NAMALWA (cell line): Measurements from ENCODE around the gene SPAG16.
"Not testable (repeated sequence)": the region's sequence is repeated elsewhere in the genome, so short reads cannot be mapped to it uniquely, and the experiment has no call there.

ENCODE experiments used
- DNase-seq: peaks from one replicate; pipeline ENCODE4 v3.0.0-alpha.2; 2015; ENCODE audit warnings: low spot score

The SPAG16 gene

DNA sequence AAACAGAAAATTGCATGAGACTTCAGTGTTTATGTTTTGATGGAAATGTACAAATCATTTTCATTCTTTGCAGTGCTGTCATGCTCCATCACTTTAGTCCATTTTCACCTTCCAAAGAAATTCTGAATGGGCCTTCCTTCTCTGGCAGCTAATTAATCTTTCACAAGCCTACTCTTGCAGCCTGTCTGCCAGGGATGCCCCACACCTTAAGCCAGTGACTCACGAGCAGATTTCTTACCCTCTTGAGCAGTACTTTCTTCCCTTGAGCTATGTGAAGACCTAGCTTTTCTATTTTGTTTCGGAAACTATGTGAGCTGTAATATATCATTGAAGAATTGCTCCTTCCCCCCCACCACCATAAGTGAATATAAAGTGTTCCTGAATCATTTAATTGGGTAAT lies 722.3 kb downstream of the SPAG16 start:
- no peak for DNase-seq

- no peak for DNase-seq
Measured at GRCh38 chr2:214011676-214012075, 727.4 kb downstream of the SPAG16 start.

DNA sequence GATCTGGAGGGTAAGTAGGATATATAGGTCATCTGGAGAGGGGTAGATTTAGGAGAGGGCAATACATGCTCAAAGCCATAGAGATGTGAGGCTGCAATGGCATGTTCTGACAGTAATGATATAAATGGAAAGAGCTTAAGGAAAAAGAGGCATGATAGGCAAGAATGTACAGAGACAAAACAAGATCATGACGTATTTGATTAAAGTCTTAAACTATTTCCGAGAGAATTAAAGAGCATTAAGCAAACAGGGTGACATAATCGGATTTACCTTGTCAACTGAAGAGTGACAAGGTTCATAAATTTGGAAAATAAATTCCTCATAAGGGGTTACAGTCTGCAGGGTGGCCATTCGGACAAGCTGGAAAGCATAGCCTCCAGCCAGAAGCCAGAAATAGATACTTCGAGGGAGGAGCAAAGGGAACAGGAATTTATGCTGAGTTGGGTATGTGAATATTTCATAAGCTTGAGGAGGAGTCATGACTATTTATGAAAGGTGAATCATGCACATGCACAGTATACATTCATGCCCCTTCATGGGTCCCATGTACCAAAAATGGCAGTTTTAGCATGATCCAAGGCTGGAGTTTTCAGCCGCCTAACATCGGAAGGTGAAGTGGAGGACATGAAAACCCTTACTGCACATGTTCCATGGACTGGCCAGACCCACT lies 730.4 kb downstream of the SPAG16 start:
- DNase-seq: no peak

GRCh38 chr2:214019229-214019972 lies 735.1 kb downstream of the SPAG16 start:
- no peak for DNase-seq

DNA sequence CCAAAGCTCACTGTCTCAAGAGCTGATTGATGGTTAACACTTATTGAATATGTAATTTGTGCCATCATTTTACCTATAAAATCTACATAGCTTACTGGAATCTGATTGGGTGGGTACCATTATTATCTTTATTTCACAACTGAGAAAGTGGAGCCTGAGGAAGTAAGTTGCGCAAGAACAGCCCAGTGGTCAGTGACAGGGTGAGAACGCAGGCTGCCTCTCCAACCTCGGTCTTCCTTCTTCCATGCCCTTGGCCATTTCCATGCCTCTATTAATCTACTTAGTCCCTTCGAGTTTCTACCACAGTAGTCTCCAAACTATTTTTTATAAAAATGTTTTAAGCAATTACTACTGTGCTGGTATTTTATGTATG lies 735.7 kb downstream of the SPAG16 start:
- DNase-seq: no peak

DNA sequence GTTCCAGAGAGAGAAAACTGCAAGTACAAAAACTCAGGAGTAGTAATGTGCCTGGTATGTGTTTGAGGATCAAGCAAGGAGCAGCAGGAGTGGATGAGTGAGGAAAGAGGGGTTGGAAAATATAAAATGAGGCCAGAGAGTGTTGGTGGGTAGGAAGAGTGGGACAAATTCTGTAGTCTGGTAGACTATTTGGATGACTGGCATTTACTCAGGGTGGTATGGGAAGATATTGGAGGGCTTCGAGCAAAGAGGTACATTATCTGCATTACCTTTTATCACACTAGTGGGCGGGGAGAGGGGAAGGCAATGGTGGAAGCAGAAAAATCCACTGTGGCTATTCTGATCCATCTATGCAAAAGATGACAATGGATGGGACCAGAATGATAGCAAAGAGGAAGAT lies 744.9 kb downstream of the SPAG16 start:
- DNase-seq: no peak

GRCh38 chr2:214031566-214031965 lies 747.3 kb downstream of the SPAG16 start:
- no peak for DNase-seq

- DNase-seq: no peak
Measured at GRCh38 chr2:214034417-214034816, 750.2 kb downstream of the SPAG16 start.

- peak; percentile 7 for DNase-seq
Measured at GRCh38 chr2:214035091-214035852, 751.0 kb downstream of the SPAG16 start.

DNA sequence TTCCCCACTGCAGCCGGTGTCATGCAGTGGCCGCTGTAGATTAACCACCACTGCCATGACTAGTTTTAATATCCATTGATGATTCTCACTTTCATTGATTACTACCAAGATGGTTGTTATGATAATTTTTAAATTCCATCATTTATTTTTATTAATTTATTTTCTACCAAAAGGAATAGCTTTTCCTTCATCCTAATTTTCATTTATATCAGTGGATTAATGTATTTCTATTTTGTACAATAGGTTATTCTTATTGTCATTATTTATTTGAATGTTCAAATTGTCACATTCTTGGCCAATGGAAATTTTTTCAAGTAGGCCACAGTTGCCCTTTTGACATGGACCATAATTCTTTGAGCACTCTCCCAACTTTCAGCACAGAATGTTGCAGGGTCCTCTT lies 751.7 kb downstream of the SPAG16 start:
- no peak for DNase-seq

- no peak for DNase-seq
Measured at GRCh38 chr2:214038186-214038585, 753.9 kb downstream of the SPAG16 start.

GRCh38 chr2:214050731-214051130 lies 766.5 kb downstream of the SPAG16 start:
- no peak for DNase-seq

DNA sequence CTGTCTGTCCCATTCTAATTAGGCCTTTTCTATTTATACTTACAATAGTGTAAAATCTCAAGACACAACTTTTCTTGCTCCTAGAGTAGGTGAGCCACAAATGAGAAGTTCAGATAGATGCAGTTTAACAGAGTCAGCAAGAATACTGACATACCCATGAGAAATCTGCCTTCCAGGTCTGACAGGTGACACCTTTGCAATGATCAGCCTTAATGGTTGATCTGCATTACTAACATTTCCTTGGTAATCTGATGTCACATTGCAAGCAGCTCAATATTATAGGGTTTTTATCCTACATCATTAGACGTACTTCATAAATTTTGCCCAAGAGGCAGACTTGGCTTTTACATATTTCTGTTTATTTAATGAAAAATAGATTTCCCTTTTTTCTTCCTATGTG lies 767.3 kb downstream of the SPAG16 start:
- no peak for DNase-seq

DNA sequence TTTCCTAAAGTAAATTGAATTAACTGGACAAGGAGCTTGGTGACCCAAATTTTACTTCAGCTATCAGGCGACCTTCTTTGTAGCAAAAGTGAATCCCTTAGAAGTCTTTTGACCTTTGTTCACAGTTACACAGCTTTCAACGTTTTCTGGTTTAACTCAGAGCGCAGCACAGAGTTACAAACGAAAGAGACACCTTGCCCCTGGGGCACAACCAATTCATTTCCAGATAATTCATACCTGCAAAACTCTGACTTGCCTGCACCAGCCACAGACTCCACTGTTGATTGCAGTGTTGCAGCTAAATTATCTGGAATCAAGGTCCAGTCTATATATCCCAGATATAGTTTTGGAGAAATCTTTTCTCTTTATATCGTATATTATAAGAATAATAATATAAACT lies 768.0 kb downstream of the SPAG16 start:
- no peak for DNase-seq

DNA sequence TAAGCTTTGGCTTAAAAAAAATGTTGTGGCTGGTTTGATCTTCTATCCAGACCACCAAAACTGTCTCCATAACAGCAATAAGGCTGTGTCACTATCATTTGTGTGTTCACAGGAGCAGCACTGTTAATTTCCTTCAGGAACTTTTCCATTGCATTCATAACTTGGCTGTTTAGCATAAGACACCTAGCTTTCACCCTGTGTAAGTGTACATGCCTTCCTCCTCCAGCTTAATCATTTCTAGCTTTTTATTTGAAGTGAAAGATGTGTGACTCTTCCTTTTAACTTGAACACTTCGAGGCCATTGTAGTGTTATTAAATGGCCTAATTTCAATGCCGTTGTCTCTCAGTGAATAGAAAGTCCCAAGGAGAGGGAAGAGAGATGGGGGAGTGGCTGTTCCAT lies 773.7 kb downstream of the SPAG16 start:
- DNase-seq: no peak

DNA sequence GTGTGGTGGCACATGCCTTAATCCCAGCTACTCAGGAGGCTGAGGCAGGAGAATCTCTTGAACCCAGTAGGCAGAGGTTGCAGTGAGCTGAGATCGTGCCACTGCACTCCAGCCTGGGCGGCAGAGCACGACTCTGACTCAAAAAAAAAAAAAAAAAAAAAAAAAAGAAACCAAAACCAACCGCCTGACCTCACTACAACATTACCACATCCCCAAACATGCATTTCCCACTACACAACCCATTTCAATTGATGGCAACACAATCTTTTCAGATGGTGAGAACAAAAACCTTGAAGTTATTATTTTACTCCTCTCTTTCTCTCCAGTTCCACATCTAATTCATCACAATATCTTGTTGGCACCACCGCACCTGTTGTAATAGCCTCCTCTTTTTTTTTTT lies 778.0 kb downstream of the SPAG16 start:
- DNase-seq: not testable (repeated sequence)

GRCh38 chr2:214064471-214064870 lies 780.2 kb downstream of the SPAG16 start:
- no peak for DNase-seq

DNA sequence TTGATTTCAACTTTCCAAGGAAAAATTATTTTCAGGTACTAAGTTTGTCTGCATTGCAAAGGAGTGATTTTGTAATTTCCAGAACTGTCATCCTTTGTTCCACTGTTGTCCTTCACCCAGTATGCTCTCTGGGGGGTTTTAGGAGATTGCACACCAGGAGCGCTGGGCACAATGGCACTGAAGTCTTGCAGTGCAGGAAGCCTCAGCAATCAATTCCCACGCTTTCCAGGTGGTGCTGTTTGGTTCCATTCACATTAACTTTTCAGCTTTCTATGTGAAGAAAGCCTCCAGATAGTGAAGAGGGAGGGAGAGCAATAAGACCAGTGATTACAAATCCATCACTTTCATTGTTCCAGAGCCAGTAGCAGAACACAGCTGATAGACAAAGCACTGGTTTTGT lies 782.6 kb downstream of the SPAG16 start:
- DNase-seq: no peak

GRCh38 chr2:214069254-214069653 lies 785.0 kb downstream of the SPAG16 start:
- DNase-seq: no peak

DNA sequence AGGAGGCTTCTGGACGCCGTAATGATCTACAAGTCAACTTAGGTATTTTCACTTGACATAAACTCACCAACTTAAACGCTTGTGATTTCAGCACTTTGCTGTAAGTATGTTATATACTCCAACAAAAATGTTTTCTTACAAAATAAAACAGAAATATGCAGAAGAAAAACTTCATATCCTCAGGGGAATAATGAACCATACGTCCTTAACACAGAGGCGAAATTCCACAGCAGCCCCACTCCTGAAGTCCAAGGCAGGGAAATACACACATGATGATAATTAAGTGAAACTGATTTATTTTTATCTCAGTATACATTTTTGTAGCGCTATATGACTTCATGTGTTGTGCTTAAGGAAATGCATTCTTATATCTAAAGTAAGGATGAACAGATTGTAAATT lies 791.2 kb downstream of the SPAG16 start:
- no peak for DNase-seq

GRCh38 chr2:214076527-214076926 lies 792.3 kb downstream of the SPAG16 start:
- DNase-seq: no peak

DNA sequence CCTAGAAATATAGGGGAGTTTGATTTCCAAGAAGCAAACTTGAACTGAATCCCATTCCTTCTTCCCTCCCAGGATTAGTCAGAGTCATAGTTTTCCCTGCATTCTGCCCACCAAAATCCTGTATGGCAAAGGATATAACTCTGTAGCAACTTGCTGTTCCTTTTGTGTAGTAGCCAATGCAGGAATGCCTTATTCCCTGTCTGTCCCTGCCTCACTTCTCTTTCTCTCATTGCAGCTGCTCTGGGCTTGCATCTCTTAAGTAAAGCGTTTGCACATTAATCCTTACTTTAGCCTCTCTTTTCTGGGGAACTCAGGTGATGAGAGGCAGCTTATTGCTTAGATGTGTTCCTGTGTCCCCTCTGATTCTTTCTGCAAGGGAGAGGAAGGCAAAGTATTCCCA lies 793.5 kb downstream of the SPAG16 start:
- no peak for DNase-seq

- no peak for DNase-seq
Measured at GRCh38 chr2:214079032-214079431, 794.8 kb downstream of the SPAG16 start.
